Muscle of back (tissue), 10 donors: Measurements from ENCODE around the gene TSPAN11. TPM values are rescaled to one million over a fixed set of nuclear protein-coding genes. Genes with fewer than 3 reads are reported as not detected.

Experiments
- polyA plus RNA-seq, 10 donors: library from polyadenylated mRNA; unstranded; fragments of 120-200 nt; gene quantifications; one replicate each; pipeline ENCODE4 v1.2.1, GENCODE V29; 2013; ENCODE audit not compliant: insufficient read length in 10 of 10

The TSPAN11 gene
- polyA plus RNA-seq, 10 donors, result 6.9 to 16.2 (median 8.9) TPM

Other genes with a start within 250 kb of the TSPAN11 start
- 10 to 100 TPM; 21.7 to 37.8 (median 30.4) TPM for gene IPO8, start 230.9 kb upstream of the TSPAN11 start, polyA plus RNA-seq
- gene CAPRIN2, start 171.8 kb upstream of the TSPAN11 start, polyA plus RNA-seq, result 10 to 100 TPM; 14.8 to 37.8 (median 21.5) TPM
- gene DDX11, start 147.1 kb downstream of the TSPAN11 start, polyA plus RNA-seq, result 10 to 100 TPM; 15.3 to 61.8 (median 30.0) TPM